Fibroblast of mammary gland (primary cell): Measurements from ENCODE around the gene SLC28A3.

Source experiments
- DNase-seq: peaks from one replicate; pipeline ENCODE4 v3.0.0-alpha.2; 2010; ENCODE audit warnings: low read depth
- H3K4me3 ChIP-seq: 2 replicates; pipeline ENCODE4 v1.5.1; 2011; ENCODE audit warnings: low read depth, mild to moderate bottlenecking, low read length, moderate library complexity; ENCODE audit not compliant: control insufficient read depth
- TF ChIP-seq, protein P1 (sequence below): conservative IDR thresholded peaks from 2 replicates; pipeline ENCODE4 v1.5.1; 2011; ENCODE audit warnings: low read depth, low read length, inconsistent platforms; ENCODE audit not compliant: control insufficient read depth, insufficient read depth

SLC28A3 gene

DNA sequence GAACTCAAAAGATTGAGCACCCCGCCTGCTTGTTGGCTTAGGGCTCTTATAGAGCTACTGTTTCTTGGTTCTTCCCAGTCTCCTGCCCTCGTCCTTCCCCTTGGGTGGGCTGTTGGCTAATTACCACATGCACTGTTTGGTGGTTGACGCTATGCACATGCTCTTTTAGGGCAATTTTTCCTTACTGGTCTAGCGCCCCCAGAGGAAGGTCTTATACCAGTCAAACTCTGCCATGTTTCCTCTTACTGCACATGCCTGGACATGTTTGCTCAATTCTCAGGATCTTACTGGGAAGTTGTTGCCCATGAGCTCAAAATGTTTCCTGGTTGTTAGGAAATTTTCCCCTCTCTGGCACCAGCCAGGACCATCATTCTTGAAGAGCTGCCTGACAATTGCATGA lies 101.9 kb downstream of the SLC28A3 start:
- DNase-seq = peak; percentile 31
- H3K4me3 ChIP-seq = no peak overlapping the region
- TF ChIP-seq, protein P1, sequence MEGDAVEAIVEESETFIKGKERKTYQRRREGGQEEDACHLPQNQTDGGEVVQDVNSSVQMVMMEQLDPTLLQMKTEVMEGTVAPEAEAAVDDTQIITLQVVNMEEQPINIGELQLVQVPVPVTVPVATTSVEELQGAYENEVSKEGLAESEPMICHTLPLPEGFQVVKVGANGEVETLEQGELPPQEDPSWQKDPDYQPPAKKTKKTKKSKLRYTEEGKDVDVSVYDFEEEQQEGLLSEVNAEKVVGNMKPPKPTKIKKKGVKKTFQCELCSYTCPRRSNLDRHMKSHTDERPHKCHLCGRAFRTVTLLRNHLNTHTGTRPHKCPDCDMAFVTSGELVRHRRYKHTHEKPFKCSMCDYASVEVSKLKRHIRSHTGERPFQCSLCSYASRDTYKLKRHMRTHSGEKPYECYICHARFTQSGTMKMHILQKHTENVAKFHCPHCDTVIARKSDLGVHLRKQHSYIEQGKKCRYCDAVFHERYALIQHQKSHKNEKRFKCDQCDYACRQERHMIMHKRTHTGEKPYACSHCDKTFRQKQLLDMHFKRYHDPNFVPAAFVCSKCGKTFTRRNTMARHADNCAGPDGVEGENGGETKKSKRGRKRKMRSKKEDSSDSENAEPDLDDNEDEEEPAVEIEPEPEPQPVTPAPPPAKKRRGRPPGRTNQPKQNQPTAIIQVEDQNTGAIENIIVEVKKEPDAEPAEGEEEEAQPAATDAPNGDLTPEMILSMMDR = peak; percentile 45

DNA sequence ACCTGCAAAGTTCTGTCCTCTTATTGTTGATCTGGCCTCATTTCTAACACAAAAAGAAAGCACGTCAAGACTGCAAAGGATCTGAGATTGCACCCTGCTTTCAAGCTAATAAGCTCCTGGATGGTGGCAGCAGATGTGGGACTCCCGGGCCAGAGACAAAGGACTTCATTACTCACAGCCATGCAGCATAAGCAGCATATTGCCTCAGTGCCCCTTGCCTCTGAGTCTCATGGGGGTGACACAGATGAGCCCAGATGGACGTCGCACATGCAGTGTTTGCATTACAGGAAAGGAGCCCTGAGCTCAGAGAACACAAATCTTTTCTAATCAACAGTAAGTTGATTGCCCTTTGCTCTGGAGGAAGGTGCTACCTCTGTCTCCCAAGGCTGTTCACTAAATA lies 105.0 kb downstream of the SLC28A3 start:
- no peak overlapping the region for H3K4me3 ChIP-seq
- no peak for DNase-seq
- TF ChIP-seq, protein P1 = no peak

DNA sequence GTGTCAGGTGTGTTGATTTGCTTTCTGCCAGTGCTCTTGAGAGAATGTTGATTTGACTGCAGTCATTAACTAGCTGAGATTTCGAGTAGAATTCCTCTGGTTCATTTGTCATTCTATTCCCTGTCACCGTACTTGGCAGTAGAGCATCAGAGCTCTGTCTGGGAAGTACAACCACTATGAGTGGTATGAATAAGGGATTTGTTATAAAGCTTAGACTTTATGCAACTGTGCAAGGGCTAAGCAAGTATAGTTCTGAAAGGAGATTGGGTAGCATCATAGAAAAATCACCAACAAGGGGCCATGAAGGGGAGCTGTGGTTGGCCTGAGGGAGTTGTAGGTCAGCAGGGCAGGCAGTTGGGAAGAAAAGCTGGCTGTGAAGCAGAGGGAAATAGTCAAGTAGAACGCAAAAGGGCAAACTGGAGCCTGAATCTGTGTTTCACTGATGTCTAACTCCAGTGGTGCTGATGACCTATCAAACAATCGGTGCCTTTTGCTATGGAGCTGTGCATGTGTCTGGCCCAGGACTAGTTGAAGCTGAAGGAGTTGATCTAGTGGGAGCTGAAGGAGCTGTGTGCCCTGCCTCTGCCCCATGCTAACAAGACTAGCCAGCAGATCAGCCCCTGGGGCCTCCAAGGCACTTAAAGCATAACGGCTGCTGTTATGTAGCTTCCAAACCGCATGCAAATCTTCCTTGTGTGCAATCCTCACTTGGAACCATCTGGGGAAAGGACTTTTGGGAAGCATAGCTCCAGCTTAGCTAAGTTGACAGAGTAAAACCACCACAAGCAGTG lies 110.0 kb downstream of the SLC28A3 start:
- peak; percentile 18 for DNase-seq
- no peak overlapping the region for H3K4me3 ChIP-seq
- TF ChIP-seq, protein P1 = no peak

DNA sequence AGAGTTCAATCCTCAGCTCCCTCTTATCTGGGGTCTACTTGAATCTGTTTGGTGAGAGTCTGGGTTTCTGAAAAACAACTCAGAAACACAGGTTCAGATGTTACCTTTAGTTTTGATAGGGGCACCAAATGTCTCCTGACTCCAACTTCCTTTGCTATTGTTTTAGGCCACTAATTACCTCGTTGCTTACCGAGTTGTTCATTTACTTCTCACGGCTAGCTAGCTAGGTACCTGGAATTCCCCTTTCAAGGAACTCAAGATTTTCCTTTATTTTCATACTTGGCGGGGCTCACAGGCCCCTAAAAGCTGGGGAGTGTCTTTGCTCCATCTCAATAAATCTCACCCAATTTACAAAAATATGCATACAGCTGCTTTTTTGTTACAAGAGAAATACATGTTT lies 111.4 kb downstream of the SLC28A3 start:
- TF ChIP-seq, protein P1 = no peak
- H3K4me3 ChIP-seq = no peak overlapping the region
- DNase-seq = no peak

DNA sequence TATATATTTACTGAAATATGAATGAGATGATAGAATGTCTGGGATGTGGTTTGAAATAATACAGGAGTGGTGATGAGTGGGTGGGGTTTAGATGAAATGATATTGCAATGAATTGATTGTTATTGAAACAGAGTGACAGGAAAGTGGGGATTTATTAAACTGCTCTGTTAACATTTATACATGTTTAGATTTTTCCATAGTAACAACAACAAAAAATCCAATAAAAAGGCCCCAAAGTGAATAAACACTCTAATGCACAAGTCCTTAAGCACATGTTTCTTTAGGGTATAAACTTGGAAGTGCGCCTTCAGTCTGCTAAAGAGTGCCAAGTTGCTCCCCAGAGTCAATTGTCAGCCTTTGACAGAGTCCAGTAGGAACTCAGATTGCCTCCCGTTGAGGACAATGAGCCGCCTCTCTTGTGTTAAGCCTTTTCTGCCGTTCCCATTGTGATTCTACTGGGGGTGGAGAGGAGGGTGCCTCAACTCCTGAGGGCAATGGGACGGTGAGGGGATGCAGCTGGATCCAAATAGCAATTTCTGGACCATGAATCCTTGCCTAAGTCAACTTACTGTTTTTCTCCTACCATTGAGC lies 112.3 kb downstream of the SLC28A3 start:
- no peak overlapping the region for H3K4me3 ChIP-seq
- no peak for DNase-seq
- TF ChIP-seq, protein P1 = no peak

DNA sequence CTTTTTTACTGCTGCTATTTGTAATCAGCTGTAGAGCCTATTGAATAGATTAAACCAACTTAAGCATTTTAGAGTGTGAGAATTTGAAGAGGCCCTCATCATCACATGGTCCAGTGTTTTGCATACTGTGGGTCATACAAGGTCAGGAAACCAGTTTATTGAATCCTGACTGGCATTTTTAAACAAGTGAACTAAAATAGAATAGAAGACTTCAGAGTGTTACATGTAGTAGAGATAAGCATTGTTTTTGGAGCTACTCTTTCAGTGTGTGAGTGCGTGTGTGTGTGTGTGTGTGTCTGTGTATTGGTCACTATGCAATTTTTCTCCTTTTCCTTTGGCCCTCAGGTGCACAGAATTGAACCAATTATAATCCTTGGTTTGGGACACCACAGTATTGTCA lies 114.4 kb downstream of the SLC28A3 start:
- H3K4me3 ChIP-seq = no peak overlapping the region
- no peak for DNase-seq
- TF ChIP-seq, protein P1 = no peak
